Activated CD8-positive, alpha-beta memory T cell treated with anti-CD3 and anti-CD28 coated beads, Interleukin-2, amount 10 ng/mL, durations not matched to agents 7 days and 5 days (primary cell): ENCODE results near the gene OR13C8. TPM values are rescaled to one million over a fixed set of nuclear protein-coding genes. Genes with fewer than 3 reads are reported as not detected.
"Not testable (repeated sequence)": the region's sequence is repeated elsewhere in the genome, so short reads cannot be mapped to it uniquely, and the experiment has no call there.

ENCODE experiments used
- ATAC-seq: fragments of 150-1000 bp; cut with Tn5 transposase; one replicate; pipeline ENCODE4 v1.10.0; 2021; ENCODE audit warnings: moderate library complexity
- CTCF ChIA-PET: fragments of 350-600 bp; sonication (Branson Sonifier 250); formaldehyde crosslinking; loops from one replicate; lab custom pipeline; 2021; ENCODE audit warnings: antibody characterized with exemption; lab: Charles Lee
- DNase-seq: peaks from one replicate; pipeline ENCODE4 v3.0.0-alpha.2; 2020
- H3K27ac Mint-ChIP-seq: one replicate; pipeline ENCODE4 v1.8.0; 2021; ENCODE audit warnings: mild to moderate bottlenecking, mixed read lengths
- H3K27me3 Mint-ChIP-seq: one replicate; pipeline ENCODE4 v1.8.0; 2021; ENCODE audit warnings: mixed read lengths
- H3K36me3 Mint-ChIP-seq: one replicate; pipeline ENCODE4 v1.8.0; 2021; ENCODE audit warnings: mild to moderate bottlenecking, mixed read lengths
- H3K4me1 Mint-ChIP-seq: one replicate; pipeline ENCODE4 v1.8.0; 2021; ENCODE audit warnings: mixed read lengths
- H3K4me3 Mint-ChIP-seq: one replicate; pipeline ENCODE4 v1.8.0; 2021; ENCODE audit warnings: mild to moderate bottlenecking, moderate library complexity, mixed read lengths
- H3K9me3 Mint-ChIP-seq: one replicate; pipeline ENCODE4 v1.8.0; 2022; ENCODE audit warnings: low read depth, mixed read lengths
- total RNA-seq, 2 experiments: library from RNA; stranded (reverse); gene quantifications; one replicate each; pipeline ENCODE4 v1.2.3, GENCODE V29; 2021

The OR13C8 gene, protein sequence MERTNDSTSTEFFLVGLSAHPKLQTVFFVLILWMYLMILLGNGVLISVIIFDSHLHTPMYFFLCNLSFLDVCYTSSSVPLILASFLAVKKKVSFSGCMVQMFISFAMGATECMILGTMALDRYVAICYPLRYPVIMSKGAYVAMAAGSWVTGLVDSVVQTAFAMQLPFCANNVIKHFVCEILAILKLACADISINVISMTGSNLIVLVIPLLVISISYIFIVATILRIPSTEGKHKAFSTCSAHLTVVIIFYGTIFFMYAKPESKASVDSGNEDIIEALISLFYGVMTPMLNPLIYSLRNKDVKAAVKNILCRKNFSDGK
- not detected for total RNA-seq

DNA sequence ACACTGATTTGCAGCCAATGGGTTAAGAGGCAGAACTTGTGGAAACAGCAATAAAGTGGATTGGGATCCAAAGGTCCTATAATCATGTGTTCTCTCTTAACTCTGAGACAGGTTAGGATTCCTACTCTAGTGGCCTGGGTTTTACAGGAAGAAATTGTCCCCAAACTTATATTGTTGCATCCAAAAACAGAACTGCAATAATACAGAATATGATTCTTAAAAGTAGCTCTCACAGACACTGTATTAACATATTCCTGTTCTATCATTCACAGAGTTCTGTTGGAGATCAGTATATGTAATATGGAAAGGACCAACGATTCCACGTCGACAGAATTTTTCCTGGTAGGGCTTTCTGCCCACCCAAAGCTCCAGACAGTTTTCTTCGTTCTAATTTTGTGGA is at the start of gene OR13C8:
TSS of gene OR13C8 (plus strand) at position 301 of the 400 bp plus-strand sequence. CDS start at position 301, 0 bp downstream.
- H3K4me3 Mint-ChIP-seq, result no peak within 1 kb of the TSS
- ATAC-seq (no peak), DNase-seq (no peak)
- H3K27me3 Mint-ChIP-seq, result no peaks in the 10 kb centered on the region
- CTCF ChIA-PET, result no interaction called here
- no peaks in the 10 kb centered on the region for H3K36me3 Mint-ChIP-seq
- H3K4me1 Mint-ChIP-seq, result no peaks in the 10 kb centered on the region
- no peak within 1 kb of the TSS for H3K27ac Mint-ChIP-seq
- peaks cover 4% of the 10 kb centered on the region for H3K9me3 Mint-ChIP-seq

DNA sequence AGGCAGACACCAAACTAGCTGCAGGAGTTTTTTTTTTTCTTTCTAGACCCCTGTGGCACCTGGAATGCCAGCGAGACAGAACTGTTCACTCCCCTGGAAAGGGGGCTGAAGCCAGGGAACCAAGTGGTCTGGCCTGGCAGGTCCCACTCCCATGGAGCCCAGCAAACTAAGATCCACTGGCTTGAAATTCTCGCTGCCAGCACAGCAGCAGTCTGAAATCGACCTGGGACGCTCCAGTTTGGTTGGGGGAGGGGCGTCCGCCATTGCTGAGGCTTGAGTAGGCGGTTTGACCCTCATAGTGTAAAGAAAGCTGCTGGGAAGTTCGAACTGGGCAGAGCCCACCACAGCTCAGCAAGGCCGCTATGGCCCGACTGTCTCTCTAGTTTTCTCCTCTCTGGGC is 48.7 kb upstream of the OR13C8 start:
- H3K4me3 Mint-ChIP-seq, result not testable (repeated sequence)

DNA sequence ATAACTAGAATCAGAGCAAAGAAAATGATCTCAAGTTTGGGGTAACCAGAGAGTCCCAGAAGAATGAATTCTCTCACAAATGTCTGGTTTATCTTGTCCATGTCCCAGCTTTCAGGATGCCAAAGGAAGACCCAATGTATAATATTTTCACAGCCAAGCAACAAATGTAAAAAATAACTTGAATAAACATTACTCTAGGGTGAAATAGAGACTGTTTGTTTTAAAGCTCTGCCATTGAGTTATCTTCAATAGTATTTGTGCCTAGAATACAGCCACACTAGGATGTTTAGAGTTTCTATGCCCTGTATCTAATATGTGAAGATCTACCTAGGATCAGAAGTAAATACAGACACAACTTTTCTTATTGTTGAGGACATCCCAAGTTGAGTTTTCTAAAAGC is 41.9 kb upstream of the OR13C8 start, which contains the start of gene OR13C4:
TSS of gene OR13C4 (minus strand) at position 101 of the 400 bp plus-strand sequence. CDS start at position 101, 0 bp downstream.
- H3K4me1 Mint-ChIP-seq, result no peaks in the 10 kb centered on the region
- no peaks in the 10 kb centered on the region for H3K27me3 Mint-ChIP-seq
- no peaks in the 10 kb centered on the region for H3K36me3 Mint-ChIP-seq
- DNase-seq, result no peak
- ATAC-seq, result no peak
- H3K9me3 Mint-ChIP-seq, result peaks cover 2% of the 10 kb centered on the region
- no peak within 1 kb of the TSS for H3K27ac Mint-ChIP-seq
- CTCF ChIA-PET, result no interaction called here
- H3K4me3 Mint-ChIP-seq, result no peak within 1 kb of the TSS

More for the DNA sequence above, 48.7 kb upstream of the OR13C8 start:
- ATAC-seq, H3K27me3 Mint-ChIP-seq, DNase-seq, H3K27ac Mint-ChIP-seq, H3K4me1 Mint-ChIP-seq, H3K36me3 Mint-ChIP-seq, H3K9me3 Mint-ChIP-seq, CTCF ChIA-PET: not testable (repeated sequence)

DNA sequence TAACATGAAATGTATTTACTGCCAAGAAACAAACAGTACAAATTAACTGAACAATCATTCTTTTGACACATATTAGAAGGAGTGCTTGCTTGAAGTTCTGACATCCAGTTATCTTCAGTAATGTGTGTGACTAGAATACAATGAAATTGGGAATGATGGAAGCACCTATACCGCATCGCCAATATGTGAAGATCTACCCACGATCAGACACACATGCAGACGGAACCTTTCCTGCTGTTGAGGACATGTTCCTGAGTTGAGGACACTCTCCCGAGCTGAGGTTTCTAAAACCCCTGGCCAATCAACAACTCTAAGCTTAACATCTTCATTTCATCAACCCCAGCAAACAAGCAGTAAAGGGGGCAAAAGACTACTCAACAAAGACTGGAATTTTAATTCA is 32.2 kb upstream of the OR13C8 start, which contains the start of gene OR13C3:
TSS of gene OR13C3 (minus strand) at position 101 of the 400 bp plus-strand sequence. CDS start 133 bp downstream, outside the sequence.
- Mint-ChIP-seq H3K9me3 (no peaks in the 10 kb centered on the region), H3K4me3 (no peak within 1 kb of the TSS), H3K27me3 (no peaks in the 10 kb centered on the region), H3K4me1 (no peaks in the 10 kb centered on the region), H3K27ac (no peak within 1 kb of the TSS), H3K36me3 (no peaks in the 10 kb centered on the region)
- ATAC-seq (no peak), DNase-seq (no peak)
- CTCF ChIA-PET, result no interaction called here

DNA sequence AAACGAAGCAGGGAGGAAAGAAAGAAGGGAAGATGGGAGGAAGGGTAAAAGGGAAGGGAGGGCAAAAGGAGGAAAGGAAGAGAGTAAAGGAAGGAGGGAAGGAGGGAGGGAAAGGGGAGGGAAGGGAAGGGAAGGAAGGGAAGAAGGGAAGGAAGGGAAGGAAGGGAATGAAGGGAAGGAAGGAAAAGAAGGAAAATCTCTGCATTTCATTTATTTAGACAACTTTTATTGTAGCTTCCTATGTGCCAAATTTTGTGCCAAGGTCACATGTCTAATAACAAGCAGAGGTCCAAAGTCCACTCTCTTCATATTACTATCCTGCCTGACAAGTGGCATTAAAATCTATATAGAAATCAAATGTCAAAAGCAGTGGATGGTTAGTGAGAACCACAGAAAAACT is 29.7 kb upstream of the OR13C8 start:
- H3K4me3 Mint-ChIP-seq, result no peak overlapping the region
- H3K36me3 Mint-ChIP-seq, result no peaks in the 10 kb centered on the region
- CTCF ChIA-PET, result no interaction called here

DNA sequence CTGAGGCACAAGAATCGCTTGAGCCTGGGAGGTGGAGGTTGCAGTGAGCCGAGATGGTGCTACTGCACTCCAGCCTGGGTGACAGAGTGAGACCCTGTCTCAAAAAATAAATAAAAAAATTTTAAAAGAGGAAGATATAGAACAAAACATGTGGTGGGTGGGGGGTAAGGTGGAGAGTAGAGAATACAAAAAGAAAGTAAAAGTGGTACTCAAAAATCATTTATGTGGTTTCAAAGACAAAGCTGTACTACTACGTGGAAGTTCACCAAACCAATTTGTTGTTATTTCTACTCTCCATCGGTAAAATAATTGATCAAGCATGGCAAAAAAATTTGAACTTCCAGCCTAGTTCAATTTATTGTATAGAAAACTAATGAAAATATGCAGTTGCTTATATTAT is 24.3 kb upstream of the OR13C8 start:
- no peaks in the 10 kb centered on the region for H3K27me3 Mint-ChIP-seq
- ATAC-seq, result no peak
- H3K4me3 Mint-ChIP-seq, result no peak overlapping the region
- H3K27ac Mint-ChIP-seq, result no peak overlapping the region
- CTCF ChIA-PET, result no interaction called here
- no peak for DNase-seq
- H3K9me3 Mint-ChIP-seq, result no peaks in the 10 kb centered on the region
- H3K36me3 Mint-ChIP-seq, result no peaks in the 10 kb centered on the region
- no peaks in the 10 kb centered on the region for H3K4me1 Mint-ChIP-seq

More for the DNA sequence above, 29.7 kb upstream of the OR13C8 start:
- DNase-seq (no peak), ATAC-seq (no peak)
- Mint-ChIP-seq H3K27ac (no peak overlapping the region), H3K27me3 (no peaks in the 10 kb centered on the region), H3K4me1 (no peaks in the 10 kb centered on the region), H3K9me3 (no peaks in the 10 kb centered on the region)

DNA sequence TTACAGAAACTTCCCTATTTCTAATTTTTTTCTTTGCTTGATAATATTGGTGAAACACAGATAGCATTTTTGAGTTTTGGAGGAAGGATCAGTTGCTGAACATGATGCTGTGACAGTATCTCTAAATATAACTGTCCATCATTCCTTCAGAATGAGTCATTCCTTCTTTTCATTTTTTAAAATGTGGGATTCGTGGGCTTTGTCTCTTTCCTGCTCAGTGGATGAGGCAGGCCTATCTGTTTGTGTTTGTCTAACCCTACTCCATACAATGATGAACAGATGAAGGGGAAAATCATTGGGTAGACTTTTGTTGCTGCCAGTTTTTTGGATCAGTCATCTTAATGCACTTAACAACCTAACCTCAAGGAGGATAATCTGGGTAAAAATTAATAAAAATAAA is 15.7 kb upstream of the OR13C8 start:
- ATAC-seq (no peak), DNase-seq (no peak)
- H3K36me3 Mint-ChIP-seq, result no peaks in the 10 kb centered on the region
- H3K9me3 Mint-ChIP-seq, result peaks cover 5% of the 10 kb centered on the region
- no peak overlapping the region for H3K4me3 Mint-ChIP-seq
- CTCF ChIA-PET, result no interaction called here
- no peaks in the 10 kb centered on the region for H3K4me1 Mint-ChIP-seq
- H3K27ac Mint-ChIP-seq, result no peak overlapping the region
- H3K27me3 Mint-ChIP-seq, result no peaks in the 10 kb centered on the region

DNA sequence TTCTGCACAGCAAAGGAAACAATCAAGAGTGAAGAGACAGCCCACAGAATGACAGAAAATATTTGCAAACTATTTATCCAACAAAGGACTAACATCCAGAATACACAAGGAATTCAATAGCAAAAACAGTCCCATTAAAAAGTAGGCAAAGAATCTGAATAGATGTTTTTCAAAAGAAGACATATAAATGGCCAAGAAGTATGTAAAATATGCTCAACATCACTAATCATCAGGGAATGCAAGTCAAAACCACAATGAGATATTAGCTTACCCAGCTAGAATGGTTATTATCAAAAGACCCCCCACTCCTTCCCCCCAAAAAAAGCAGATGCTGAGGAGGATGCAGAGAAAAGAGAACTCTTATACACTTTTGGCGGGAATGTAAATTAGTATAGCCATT is 13.4 kb upstream of the OR13C8 start:
- no peak for ATAC-seq
- DNase-seq, result no peak
- H3K27ac Mint-ChIP-seq, result no peak overlapping the region
- CTCF ChIA-PET, result no interaction called here
- peaks cover 9% of the 10 kb centered on the region for H3K9me3 Mint-ChIP-seq
- no peak overlapping the region for H3K4me3 Mint-ChIP-seq
- H3K4me1 Mint-ChIP-seq, result no peaks in the 10 kb centered on the region
- no peaks in the 10 kb centered on the region for H3K27me3 Mint-ChIP-seq
- H3K36me3 Mint-ChIP-seq, result no peaks in the 10 kb centered on the region

DNA sequence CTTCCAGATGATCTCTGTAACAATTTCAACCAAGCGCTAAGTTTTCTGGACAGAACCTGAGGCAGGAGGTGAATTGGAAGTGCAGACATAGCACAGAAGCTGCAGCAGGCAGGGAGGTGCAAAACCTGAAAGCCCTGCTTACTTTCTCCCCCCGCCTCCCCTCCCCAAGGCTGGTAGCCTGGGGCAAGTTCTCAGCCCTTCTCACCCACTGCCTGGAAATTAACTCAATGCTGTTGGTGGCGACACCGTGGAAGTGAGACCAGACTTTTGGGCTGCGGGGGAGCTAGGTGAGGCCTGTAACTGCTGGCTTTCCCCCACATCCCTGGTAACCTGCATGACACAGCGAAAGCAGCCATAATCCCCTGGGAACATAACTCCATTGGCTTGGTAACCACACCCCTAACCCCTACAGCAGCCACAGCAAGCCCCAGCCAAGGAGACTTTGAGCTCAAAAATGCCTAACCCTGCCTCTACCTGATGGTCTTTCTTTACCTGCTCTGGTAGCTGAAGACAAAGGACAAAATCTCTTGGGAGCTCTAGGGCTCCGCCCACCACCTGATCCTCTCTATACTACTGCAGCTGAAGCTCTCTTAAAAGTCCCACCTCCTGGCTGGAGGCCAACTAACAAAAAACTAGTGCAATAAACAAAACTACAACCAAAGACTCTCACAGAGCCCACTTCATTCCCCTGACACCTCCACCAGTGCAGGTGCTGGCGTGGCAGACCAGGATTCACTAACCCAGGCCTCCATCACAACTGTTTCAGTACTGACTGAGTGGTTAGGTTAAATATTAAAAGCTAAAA is 11.9 kb upstream of the OR13C8 start:
- ATAC-seq, result no peak
- Mint-ChIP-seq H3K36me3 (no peaks in the 10 kb centered on the region), H3K4me3 (no peak overlapping the region), H3K4me1 (no peaks in the 10 kb centered on the region), H3K27ac (no peak overlapping the region), H3K27me3 (no peaks in the 10 kb centered on the region), H3K9me3 (peaks cover 9% of the 10 kb centered on the region)
- CTCF ChIA-PET, result no interaction called here
- DNase-seq, result no peak

DNA sequence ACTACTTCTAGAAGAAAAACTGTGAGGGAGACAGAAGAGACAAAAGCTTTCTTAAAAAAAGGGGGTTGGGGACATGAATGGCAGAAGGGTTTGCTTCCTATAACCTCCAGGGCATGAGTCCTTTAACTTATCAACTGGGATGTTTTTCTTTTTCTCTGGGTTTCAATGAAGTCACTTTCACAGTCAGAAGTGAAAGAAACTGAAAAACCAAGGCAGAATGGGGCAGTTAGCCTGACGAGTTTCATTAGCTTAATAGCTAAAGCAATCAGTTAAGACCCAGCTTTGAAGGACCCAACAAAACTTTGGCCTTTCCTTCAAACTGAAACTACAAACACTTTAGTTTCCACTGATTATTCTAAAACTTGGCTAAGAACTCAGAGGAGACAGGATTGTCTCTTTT is 4.6 kb upstream of the OR13C8 start:
- Mint-ChIP-seq H3K27me3 (no peaks in the 10 kb centered on the region), H3K9me3 (peaks cover 4% of the 10 kb centered on the region), H3K4me3 (no peak overlapping the region), H3K36me3 (no peaks in the 10 kb centered on the region), H3K27ac (no peak overlapping the region), H3K4me1 (no peaks in the 10 kb centered on the region)
- ATAC-seq (no peak), DNase-seq (no peak)
- CTCF ChIA-PET, result no interaction called here

DNA sequence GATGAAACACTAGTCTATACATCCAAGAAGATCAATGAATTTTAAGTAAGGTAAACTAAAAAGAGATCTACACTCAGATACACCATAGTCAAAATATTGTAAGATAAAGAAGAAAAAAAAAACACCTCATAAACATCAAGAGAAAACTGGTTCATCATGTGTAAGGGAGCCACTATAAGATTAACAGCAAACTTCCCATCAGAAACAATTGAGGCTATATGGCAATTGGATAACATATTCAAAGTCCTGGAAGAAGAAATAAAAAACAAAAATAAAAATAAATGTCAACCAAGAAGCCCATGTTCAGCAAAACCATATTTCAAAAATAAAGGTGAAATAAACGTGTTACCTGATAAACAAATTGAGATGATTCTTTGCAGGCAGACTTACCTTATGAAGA is 3.6 kb downstream of the OR13C8 start:
- ATAC-seq (no peak), DNase-seq (no peak)
- Mint-ChIP-seq H3K4me1 (no peaks in the 10 kb centered on the region), H3K27me3 (no peaks in the 10 kb centered on the region), H3K4me3 (no peak overlapping the region), H3K36me3 (no peaks in the 10 kb centered on the region), H3K9me3 (peaks cover 4% of the 10 kb centered on the region), H3K27ac (no peak overlapping the region)
- CTCF ChIA-PET, result no interaction called here

DNA sequence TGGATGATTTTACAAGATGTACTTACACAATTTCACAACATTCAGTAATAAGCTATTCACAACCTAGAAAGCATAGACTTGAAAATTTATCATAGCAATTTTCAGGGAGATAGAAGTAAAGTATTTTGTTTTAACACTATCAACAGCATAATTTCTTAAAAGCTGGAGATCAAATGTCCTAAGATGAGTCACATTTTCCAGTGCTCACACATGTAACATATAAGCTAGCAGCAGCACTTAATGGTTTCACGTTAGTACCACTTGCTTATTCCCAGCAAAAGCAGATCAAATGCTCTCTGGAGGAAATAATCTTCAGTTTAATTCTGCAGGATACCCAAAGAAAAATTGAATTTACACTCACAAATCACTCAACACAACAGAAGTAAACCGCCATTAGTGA is 6.5 kb downstream of the OR13C8 start:
- CTCF ChIA-PET, result no interaction called here
- Mint-ChIP-seq H3K9me3 (no peaks in the 10 kb centered on the region), H3K4me3 (no peak overlapping the region), H3K36me3 (no peaks in the 10 kb centered on the region), H3K4me1 (no peaks in the 10 kb centered on the region), H3K27me3 (no peaks in the 10 kb centered on the region), H3K27ac (no peak overlapping the region)
- DNase-seq, result no peak
- no peak for ATAC-seq

DNA sequence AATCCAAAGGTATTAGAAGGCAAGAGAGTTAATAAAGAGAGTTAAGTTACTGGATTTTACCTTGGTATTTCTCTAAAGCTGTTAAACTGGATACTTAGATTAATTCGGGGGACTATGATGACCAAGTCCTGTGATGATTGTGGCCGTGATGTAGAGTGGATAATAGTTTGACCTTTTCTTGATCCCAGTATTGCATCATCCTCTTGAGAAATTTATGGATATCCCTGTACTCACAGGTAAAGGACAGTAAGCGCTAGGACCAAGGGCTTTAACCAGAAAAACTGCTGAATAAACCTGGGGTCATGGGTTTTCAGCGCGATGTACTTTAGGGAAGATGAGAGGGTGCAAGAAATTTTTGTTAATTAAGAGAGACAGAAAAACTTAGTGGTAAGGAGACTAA is 8.3 kb downstream of the OR13C8 start:
- no peaks in the 10 kb centered on the region for H3K9me3 Mint-ChIP-seq
- H3K36me3 Mint-ChIP-seq, result no peaks in the 10 kb centered on the region
- no peaks in the 10 kb centered on the region for H3K4me1 Mint-ChIP-seq
- no peak overlapping the region for H3K4me3 Mint-ChIP-seq
- H3K27ac Mint-ChIP-seq, result no peak overlapping the region
- H3K27me3 Mint-ChIP-seq, result no peaks in the 10 kb centered on the region
- DNase-seq, result no peak
- no peak for ATAC-seq
- CTCF ChIA-PET, result no interaction called here

DNA sequence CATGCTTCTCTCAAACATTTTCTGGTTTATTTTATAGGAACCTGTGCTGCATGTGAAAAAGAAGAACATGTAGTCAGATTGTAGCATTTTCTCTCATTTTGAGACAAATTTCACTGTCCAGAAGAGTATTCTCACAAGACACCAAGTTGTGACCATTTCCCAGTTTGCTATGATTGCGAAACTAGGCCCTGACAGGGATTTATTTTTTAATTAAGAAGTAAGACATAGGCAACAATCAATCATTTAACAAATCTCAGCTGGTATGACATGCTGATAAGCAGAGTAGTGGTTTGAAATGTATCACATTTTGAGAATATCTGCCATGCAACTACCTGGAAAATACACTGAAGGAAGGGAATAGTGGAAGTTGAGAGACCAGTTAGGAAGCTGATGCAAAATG is 11.6 kb downstream of the OR13C8 start:
- H3K36me3 Mint-ChIP-seq, result no peaks in the 10 kb centered on the region
- H3K9me3 Mint-ChIP-seq, result no peaks in the 10 kb centered on the region
- no peaks in the 10 kb centered on the region for H3K4me1 Mint-ChIP-seq
- no peak overlapping the region for H3K27ac Mint-ChIP-seq
- ATAC-seq (no peak), DNase-seq (no peak)
- H3K4me3 Mint-ChIP-seq, result no peak overlapping the region
- H3K27me3 Mint-ChIP-seq, result no peaks in the 10 kb centered on the region
- CTCF ChIA-PET, result no interaction called here
